H1 (cell line): ENCODE results near the gene OR2AP1. TPM values are rescaled to one million over a fixed set of nuclear protein-coding genes. Genes with fewer than 3 reads are reported as not detected.

ENCODE experiments used
- CTCF ChIA-PET: fragments of 300-600 bp; sonication (Branson Sonifier 250); formaldehyde crosslinking; loops from one replicate; lab custom pipeline; 2021; ENCODE audit not compliant: partially characterized antibody; lab: Charles Lee
- POLR2A ChIA-PET: fragments of 300-600 bp; sonication (Branson Sonifier 250); formaldehyde crosslinking; loops from one replicate; lab custom pipeline; 2021; ENCODE audit warnings: inconsistent platforms; ENCODE audit not compliant: partially characterized antibody; lab: Charles Lee
- DNase-seq, 2 experiments: peaks; one replicate each; pipeline versions ENCODE4 v3.0.0 to v3.0.0-alpha.2; 2010 to 2022; ENCODE audit warnings: low spot score in 2 of 2, low read depth in 1 of 2, mixed read lengths in 1 of 2
- FAIRE-seq: peaks from 2 replicates; lab custom pipeline; 2011; peaks lifted over from hg19 to GRCh38; lab: Jason Lieb, UNC
- H2AFZ ChIP-seq: 2 replicates; pipeline ENCODE4 v1.8.1; 2012; ENCODE audit warnings: low read length, inconsistent platforms
- H2AK5ac ChIP-seq: 2 replicates; pipeline ENCODE4 v1.6.1; 2013; ENCODE audit warnings: low read depth, low read length
- H2BK120ac ChIP-seq: replicated peaks from 2 replicates; pipeline ENCODE3; 2013; ENCODE audit warnings: low read depth, low read length, inconsistent platforms
- H2BK12ac ChIP-seq: 2 replicates; pipeline ENCODE4 v1.6.1; 2013; ENCODE audit warnings: low read depth, low read length
- H2BK15ac ChIP-seq: 2 replicates; pipeline ENCODE4 v1.6.1; 2013; ENCODE audit warnings: low read length
- H2BK20ac ChIP-seq: 2 replicates; pipeline ENCODE4 v1.6.1; 2013; ENCODE audit warnings: low read length
- H2BK5ac ChIP-seq: 2 replicates; pipeline ENCODE4 v1.6.1; 2013; ENCODE audit warnings: low read depth, low read length
- H3K14ac ChIP-seq: 2 replicates; pipeline ENCODE4 v1.6.1; 2013; ENCODE audit warnings: inconsistent platforms; ENCODE audit not compliant: insufficient read length
- H3K18ac ChIP-seq: 2 replicates; pipeline ENCODE4 v1.6.1; 2013; ENCODE audit warnings: low read length; ENCODE audit errors: extremely low read depth
- H3K23ac ChIP-seq: 2 replicates; pipeline ENCODE4 v1.6.1; 2013; ENCODE audit warnings: inconsistent platforms; ENCODE audit not compliant: insufficient read length
- H3K23me2 ChIP-seq: 2 replicates; pipeline ENCODE4 v1.6.1; 2013; ENCODE audit warnings: low read depth, low read length
- H3K27ac ChIP-seq: 2 replicates; pipeline ENCODE4 v1.6.1; 2011; ENCODE audit warnings: low read depth, low read length, inconsistent platforms
- H3K27me3 ChIP-seq, 4 experiments: replicated peaks in 1 of 4; 1 replicate in 1 of 4; 2 replicates in 3 of 4; pipeline versions ENCODE4 v1.6.1 to v1.8.1; 2011 to 2013; ENCODE audit warnings: low read length in 3 of 4, mild to moderate bottlenecking in 3 of 4, inconsistent platforms in 2 of 4, mixed read lengths in 2 of 4, moderate library complexity in 1 of 4; ENCODE audit not compliant: control insufficient read depth in 3 of 4, insufficient read depth in 3 of 4; ENCODE audit errors: extremely low read depth in 1 of 4
- H3K36me3 ChIP-seq, 4 experiments: 2 replicates each; pipeline versions ENCODE4 v1.6.1 to v1.8.1; 2011 to 2013; ENCODE audit warnings: mild to moderate bottlenecking in 4 of 4, low read length in 3 of 4, moderate library complexity in 2 of 4, control low read depth in 1 of 4, inconsistent platforms in 1 of 4; ENCODE audit not compliant: insufficient read depth in 4 of 4, control insufficient read depth in 2 of 4
- H3K4ac ChIP-seq: replicated peaks from 2 replicates; pipeline ENCODE3; 2013; ENCODE audit warnings: low read length, low read depth, mixed read lengths, inconsistent platforms; ENCODE audit not compliant: insufficient read length
- H3K4me1 ChIP-seq, 4 experiments: replicated peaks in 1 of 4; 1 replicate in 1 of 4; 2 replicates in 3 of 4; pipeline versions ENCODE4 v1.6.1 to v1.8.1; 2011 to 2013; ENCODE audit warnings: low read length in 3 of 4, inconsistent platforms in 2 of 4, mixed read lengths in 1 of 4; ENCODE audit not compliant: insufficient read depth in 4 of 4, control insufficient read depth in 3 of 4
- H3K4me2 ChIP-seq, 2 experiments: 2 replicates each; pipeline versions ENCODE4 v1.6.1 to v1.8.1; 2011 to 2013; ENCODE audit warnings: low read depth in 2 of 2, low read length in 2 of 2, control low read depth in 1 of 2, inconsistent platforms in 1 of 2, mild to moderate bottlenecking in 1 of 2; ENCODE audit not compliant: insufficient read depth in 1 of 2
- H3K4me3 ChIP-seq, 4 experiments: fragments of 200-600, 300-600 bp in 1 of 4; sonication (generic), shearing (Covaris generic), sonication (Bioruptor Twin) in 1 of 4; 2 replicates each; pipeline versions ENCODE4 v1.5.1 to v1.8.1; 2011 to 2016; ENCODE audit warnings: low read length in 4 of 4, low read depth in 3 of 4, control low read depth in 2 of 4, inconsistent platforms in 2 of 4, mild to moderate bottlenecking in 2 of 4, mixed read lengths in 1 of 4, moderate library complexity in 1 of 4; ENCODE audit not compliant: insufficient read depth in 2 of 4; ENCODE audit errors: extremely low read depth in 1 of 4
- H3K56ac ChIP-seq: replicated peaks from 2 replicates; pipeline ENCODE3; 2013; ENCODE audit warnings: low read depth, mild to moderate bottlenecking, mixed read lengths, low read length, inconsistent platforms; ENCODE audit not compliant: insufficient read length
- H3K79me1 ChIP-seq: 2 replicates; pipeline ENCODE4 v1.6.1; 2013; ENCODE audit warnings: low read depth, low read length, control low read depth
- H3K79me2 ChIP-seq, 2 experiments: 2 replicates each; pipeline versions ENCODE4 v1.6.1 to v1.8.1; 2012 to 2013; ENCODE audit warnings: low read length in 2 of 2, mild to moderate bottlenecking in 2 of 2, inconsistent platforms in 1 of 2; ENCODE audit not compliant: insufficient read depth in 2 of 2, control insufficient read depth in 1 of 2
- H3K9ac ChIP-seq, 4 experiments: replicated peaks in 1 of 4; 1 replicate in 1 of 4; 2 replicates in 3 of 4; pipeline versions ENCODE4 v1.6.1 to v1.8.1; 2011 to 2013; ENCODE audit warnings: low read depth in 3 of 4, low read length in 3 of 4, control low read depth in 2 of 4, mild to moderate bottlenecking in 2 of 4, moderate library complexity in 2 of 4, inconsistent platforms in 1 of 4; ENCODE audit errors: extremely low read depth in 1 of 4
- H3K9me3 ChIP-seq, 2 experiments: 2 replicates each; pipeline versions ENCODE4 v1.6.1 to v1.8.1; 2012 to 2013; ENCODE audit warnings: mild to moderate bottlenecking in 2 of 2, moderate library complexity in 2 of 2, control low read depth in 1 of 2, inconsistent platforms in 1 of 2, low read depth in 1 of 2, low read length in 1 of 2, mixed read lengths in 1 of 2; ENCODE audit not compliant: insufficient read depth in 2 of 2
- H4K20me1 ChIP-seq, 2 experiments: replicated peaks in 1 of 2; 2 replicates each; pipeline versions ENCODE3 to v1.8.1; 2011 to 2013; ENCODE audit warnings: inconsistent platforms in 2 of 2, low read length in 2 of 2, mild to moderate bottlenecking in 1 of 2; ENCODE audit not compliant: insufficient read depth in 2 of 2, control insufficient read depth in 1 of 2
- H4K5ac ChIP-seq: 2 replicates; pipeline ENCODE4 v1.6.1; 2013; ENCODE audit warnings: low read length, low read depth, mixed read lengths, inconsistent platforms; ENCODE audit not compliant: insufficient read length
- H4K8ac ChIP-seq: 2 replicates; pipeline ENCODE4 v1.8.0; 2013; ENCODE audit warnings: mild to moderate bottlenecking, moderate library complexity, low read length, inconsistent platforms; ENCODE audit not compliant: insufficient read depth; ENCODE audit errors: extremely low read depth
- H4K91ac ChIP-seq: replicated peaks from 2 replicates; pipeline ENCODE3; 2013; ENCODE audit warnings: low read length, mixed read lengths, inconsistent platforms; ENCODE audit not compliant: insufficient read length
- CREB1 ChIP-seq: IDR thresholded peaks from 2 replicates; pipeline ENCODE4 v1.6.1; 2012; ENCODE audit warnings: inconsistent platforms
- EGR1 ChIP-seq: IDR thresholded peaks from 2 replicates; pipeline ENCODE4 v1.6.1; 2011; ENCODE audit warnings: low read depth, low read length, borderline replicate concordance
- JUN ChIP-seq: IDR thresholded peaks from 2 replicates; pipeline ENCODE4 v1.6.1; 2011; ENCODE audit warnings: low read depth, mild to moderate bottlenecking, improper control_type of control experiment, low read length
- KDM1A ChIP-seq: fragments of 200-600, 300-600 bp; sonication (generic); IDR thresholded peaks from 2 replicates; pipeline ENCODE4 v1.7.1; 2016; ENCODE audit warnings: mild to moderate bottlenecking, low read length, borderline replicate concordance
- RAD21 ChIP-seq, 2 experiments: IDR thresholded peaks in 1 of 2; conservative IDR thresholded peaks in 1 of 2; 2 replicates each; pipeline ENCODE4 v1.6.1; 2011; ENCODE audit warnings: low read depth in 2 of 2, low read length in 2 of 2, improper control_type of control experiment in 1 of 2, inconsistent platforms in 1 of 2, mild to moderate bottlenecking in 1 of 2, moderate library complexity in 1 of 2
- SIN3A ChIP-seq, 2 experiments: IDR thresholded peaks in 1 of 2; conservative IDR thresholded peaks in 1 of 2; 2 replicates each; pipeline ENCODE4 v1.6.1; 2011 to 2012; ENCODE audit warnings: low read length in 2 of 2, improper control_type of control experiment in 1 of 2, low read depth in 1 of 2, mild to moderate bottlenecking in 1 of 2
- SRF ChIP-seq: IDR thresholded peaks from 2 replicates; pipeline ENCODE4 v1.6.1; 2011; ENCODE audit warnings: mild to moderate bottlenecking, low read depth, low read length, moderate library complexity
- TEAD4 ChIP-seq: IDR thresholded peaks from 2 replicates; pipeline ENCODE4 v1.6.1; 2012; ENCODE audit warnings: low read depth, low read length, inconsistent platforms, mixed read lengths
- WGBS, 2 experiments: shearing (Covaris generic) in 1 of 2; methylation state at CpG; one replicate each; pipeline versions ENCODE4 v1.1.6 to v1.1.7; 2013 to 2015; ENCODE audit warnings: low lambda C conversion rate in 2 of 2, mixed read lengths in 2 of 2, inconsistent platforms in 1 of 2, low coverage in 1 of 2, missing lambda C conversion rate in 1 of 2; ENCODE audit not compliant: insufficient replicate concordance in 2 of 2, insufficient coverage in 1 of 2, insufficient read length in 1 of 2; ENCODE audit errors: extremely low coverage in 1 of 2, missing lambda C conversion rate in 1 of 2; 5-methylcytosine and 5-hydroxymethylcytosine counted together
- polyA plus RNA-seq, 7 experiments: library from polyadenylated mRNA; depleted of rRNA in 3 of 7; stranded (reverse) in 5 of 7; unstranded in 2 of 7; fragments of >200 nt in 5 of 7; fragments of 200-250 nt in 2 of 7; gene quantifications; 1 replicate in 5 of 7; 2 replicates in 1 of 7; 4 replicates in 1 of 7; pipeline versions ENCODE4 v1.2.1 to v1.2.3, GENCODE V29; 2011 to 2013; ENCODE audit warnings: missing spikeins in 2 of 7, mixed read lengths in 2 of 7
- total RNA-seq: library from RNA; stranded (reverse); fragmentation: NEBNext Ultra II Directional; extraction: Animal tissue kit (Norgen Biotek cat#: 25700); gene quantifications from 2 replicates; pipeline ENCODE4 v1.2.1, GENCODE V29; 2021
- TF ChIP-seq, protein P1 (sequence below), 3 experiments: IDR thresholded peaks; 1 replicate in 2 of 3; 2 replicates in 1 of 3; pipeline versions ENCODE4 v1.5.1 to v1.6.1; 2011; ENCODE audit warnings: low read length in 3 of 3, mild to moderate bottlenecking in 3 of 3, inconsistent platforms in 2 of 3, low read depth in 1 of 3, moderate library complexity in 1 of 3; ENCODE audit not compliant: insufficient read depth in 1 of 3; ENCODE audit errors: control extremely low read depth in 1 of 3

The OR2AP1 gene
- total and polyA plus RNA-seq, 2 of the 8 experiments (the other 6 are each of a cell fraction or from before 2014, with no cell fraction given) = not detected

DNA sequence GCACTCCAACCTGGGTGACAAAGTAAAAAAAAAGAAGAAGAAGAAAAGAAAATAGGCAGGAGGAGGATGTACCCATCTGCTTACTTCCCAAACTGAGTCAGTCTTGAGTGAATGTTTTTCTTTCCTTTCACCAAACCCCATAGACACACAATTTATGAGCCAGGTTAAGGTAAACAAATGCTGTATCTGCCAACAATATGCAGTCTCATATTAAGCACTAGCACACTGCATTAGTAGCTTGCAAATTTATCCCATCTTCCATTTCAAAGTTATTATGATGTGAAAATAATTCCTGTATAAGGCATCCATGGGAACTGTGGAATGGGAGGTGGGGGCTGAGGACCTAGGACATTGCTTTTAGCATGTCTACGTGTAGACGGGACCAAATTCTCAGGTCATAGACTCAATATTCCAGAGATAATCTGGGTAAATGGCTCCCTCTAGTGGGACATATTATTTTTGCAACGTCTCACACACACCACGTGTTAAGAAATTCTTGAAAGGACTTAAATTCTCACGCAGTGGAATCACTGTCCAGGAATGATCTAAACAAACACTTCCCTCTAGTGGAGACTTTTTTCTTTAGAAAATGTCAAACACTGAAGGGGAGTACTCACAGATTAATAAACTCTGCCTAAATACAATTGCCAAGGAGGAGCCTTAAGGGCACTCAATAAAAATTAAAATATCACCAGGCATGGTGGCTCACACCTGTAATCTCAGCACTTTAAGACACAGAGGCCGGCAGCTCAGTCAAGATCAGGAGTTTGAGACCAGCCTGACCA is 47.3 kb downstream of the OR2AP1 start:
- Histone ChIP-seq H3K56ac (no peak overlapping the region), H2AK5ac (no peak overlapping the region), H3K4me1 (no peaks in the 10 kb centered on the region), H3K79me1 (no peaks in the 10 kb centered on the region), H3K36me3 (no peaks in the 10 kb centered on the region), H2AFZ (0 out of 2 replicates have a peak overlapping the region, but pooled peaks have one; percentile 17), H3K18ac (no peak overlapping the region), H3K79me2 (no peaks in the 10 kb centered on the region), H2BK120ac (no peak overlapping the region), H4K8ac (no peak overlapping the region), H3K23ac (no peak overlapping the region), H3K9ac (no peak overlapping the region), H3K4me3 (no peak overlapping the region), H3K27ac (no peak overlapping the region), H3K27me3 (no peaks in the 10 kb centered on the region), H4K91ac (no peak overlapping the region), H3K23me2 (no peaks in the 10 kb centered on the region; the same call in 1 of the 2 replicates), H3K4ac (no peak overlapping the region), H2BK15ac (no peak overlapping the region), H2BK5ac (no peak overlapping the region), H3K14ac (no peak overlapping the region), H3K9me3 (peaks cover 3 to 10% of the 10 kb centered on the region in 2 experiments; a peak in 3 of 4 replicates), H3K4me2 (no peak overlapping the region), H2BK12ac (no peak overlapping the region), H4K5ac (no peak overlapping the region), H2BK20ac (no peak overlapping the region), H4K20me1 (no peaks in the 10 kb centered on the region)
- DNase-seq (peak; percentile 43 to 54), FAIRE-seq (peak; percentile 92)
- WGBS, 2 experiments = 24% methylated on average over 6 of the region's 6 CpGs; no CpG with 5 or more reads in 1 of the 2 experiments
- ChIA-PET POLR2A (no interaction called here), CTCF (interaction anchor here (0.6 to 5.0 kb wide), 26 partner anchors 9 to 644 kb away, joined by 3 to 54 read pairs (median 4); partner anchors contain the start of gene OR6C3)
- TF ChIP-seq SIN3A (conservative IDR thresholded peaks at IDR 0.05 in 1 of 2, IDR thresholded peaks at IDR 0.05 in 1 of 2; ENCODE audit: low read depth in 1 of 2, low read length in 2 of 2) (0 out of 4 replicates have a peak, but pooled peaks of 1 of the 2 experiments have one; percentile 20), RAD21 (IDR thresholded peaks at IDR 0.05 in 1 of 2, conservative IDR thresholded peaks at IDR 0.05 in 1 of 2; ENCODE audit: low read depth in 2 of 2, low read length in 2 of 2) (peak; percentile 95 to 98), SRF (no peak), EGR1 (no peak), JUN (peak; percentile 79; the same call in 1 of the 2 replicates), CREB1 (peak; percentile 49; the same call in 1 of the 2 replicates), KDM1A (no peak), TEAD4 (peak; percentile 81)
- TF ChIP-seq, protein P1, sequence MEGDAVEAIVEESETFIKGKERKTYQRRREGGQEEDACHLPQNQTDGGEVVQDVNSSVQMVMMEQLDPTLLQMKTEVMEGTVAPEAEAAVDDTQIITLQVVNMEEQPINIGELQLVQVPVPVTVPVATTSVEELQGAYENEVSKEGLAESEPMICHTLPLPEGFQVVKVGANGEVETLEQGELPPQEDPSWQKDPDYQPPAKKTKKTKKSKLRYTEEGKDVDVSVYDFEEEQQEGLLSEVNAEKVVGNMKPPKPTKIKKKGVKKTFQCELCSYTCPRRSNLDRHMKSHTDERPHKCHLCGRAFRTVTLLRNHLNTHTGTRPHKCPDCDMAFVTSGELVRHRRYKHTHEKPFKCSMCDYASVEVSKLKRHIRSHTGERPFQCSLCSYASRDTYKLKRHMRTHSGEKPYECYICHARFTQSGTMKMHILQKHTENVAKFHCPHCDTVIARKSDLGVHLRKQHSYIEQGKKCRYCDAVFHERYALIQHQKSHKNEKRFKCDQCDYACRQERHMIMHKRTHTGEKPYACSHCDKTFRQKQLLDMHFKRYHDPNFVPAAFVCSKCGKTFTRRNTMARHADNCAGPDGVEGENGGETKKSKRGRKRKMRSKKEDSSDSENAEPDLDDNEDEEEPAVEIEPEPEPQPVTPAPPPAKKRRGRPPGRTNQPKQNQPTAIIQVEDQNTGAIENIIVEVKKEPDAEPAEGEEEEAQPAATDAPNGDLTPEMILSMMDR (IDR thresholded peaks at IDR 0.05; ENCODE audit: control extremely low read depth in 1 of 3, insufficient read depth in 1 of 3, low read depth in 1 of 3, low read length in 3 of 3) = peak in 2 of 3 experiments; percentile 75 to 80; a peak in 3 of 4 replicates
